ENCODE results near the gene NFYC.

NFYC gene

GRCh38 chr1:40661678-40662077 is 29.8 kb upstream of the NFYC start:
- DNase-seq (ENCODE audit: low spot score) = no peak
- TF ChIP-seq, protein P1, sequence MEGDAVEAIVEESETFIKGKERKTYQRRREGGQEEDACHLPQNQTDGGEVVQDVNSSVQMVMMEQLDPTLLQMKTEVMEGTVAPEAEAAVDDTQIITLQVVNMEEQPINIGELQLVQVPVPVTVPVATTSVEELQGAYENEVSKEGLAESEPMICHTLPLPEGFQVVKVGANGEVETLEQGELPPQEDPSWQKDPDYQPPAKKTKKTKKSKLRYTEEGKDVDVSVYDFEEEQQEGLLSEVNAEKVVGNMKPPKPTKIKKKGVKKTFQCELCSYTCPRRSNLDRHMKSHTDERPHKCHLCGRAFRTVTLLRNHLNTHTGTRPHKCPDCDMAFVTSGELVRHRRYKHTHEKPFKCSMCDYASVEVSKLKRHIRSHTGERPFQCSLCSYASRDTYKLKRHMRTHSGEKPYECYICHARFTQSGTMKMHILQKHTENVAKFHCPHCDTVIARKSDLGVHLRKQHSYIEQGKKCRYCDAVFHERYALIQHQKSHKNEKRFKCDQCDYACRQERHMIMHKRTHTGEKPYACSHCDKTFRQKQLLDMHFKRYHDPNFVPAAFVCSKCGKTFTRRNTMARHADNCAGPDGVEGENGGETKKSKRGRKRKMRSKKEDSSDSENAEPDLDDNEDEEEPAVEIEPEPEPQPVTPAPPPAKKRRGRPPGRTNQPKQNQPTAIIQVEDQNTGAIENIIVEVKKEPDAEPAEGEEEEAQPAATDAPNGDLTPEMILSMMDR (IDR thresholded peaks at IDR 0.05; ENCODE audit: extremely low read depth, missing control alignments) = no peak

GRCh38 chr1:40662151-40662550 is 29.4 kb upstream of the NFYC start:
- TF ChIP-seq, protein P1 (IDR thresholded peaks at IDR 0.05; ENCODE audit: extremely low read depth, missing control alignments) = no peak
- no peak for DNase-seq (ENCODE audit: low spot score)

GRCh38 chr1:40662864-40663263 is 28.6 kb upstream of the NFYC start:
- TF ChIP-seq, protein P1 (IDR thresholded peaks at IDR 0.05; ENCODE audit: extremely low read depth, missing control alignments) = no peak
- DNase-seq (ENCODE audit: low spot score) = peak; percentile 13

GRCh38 chr1:40663324-40664166 is 28.0 kb upstream of the NFYC start:
- TF ChIP-seq, protein P1 (IDR thresholded peaks at IDR 0.05; ENCODE audit: extremely low read depth, missing control alignments) = no peak

DNA sequence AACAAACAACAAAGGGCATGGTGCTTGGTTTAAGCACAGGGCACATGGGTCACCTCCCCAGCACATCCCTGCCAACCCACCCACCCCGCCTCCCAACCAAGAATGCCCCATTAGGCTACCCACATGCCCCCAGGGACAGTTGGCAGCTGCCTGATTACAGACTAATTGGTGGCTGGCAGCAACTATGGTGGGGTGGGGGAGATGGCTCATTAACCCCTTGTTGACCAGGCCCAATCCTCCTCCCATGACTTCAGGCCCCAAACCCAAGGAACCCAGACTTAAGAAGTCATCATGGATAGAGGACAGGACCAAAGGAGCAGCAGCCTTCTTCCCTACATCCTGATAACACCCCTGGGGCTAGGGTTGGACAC is 27.4 kb upstream of the NFYC start:
- TF ChIP-seq, protein P1 (IDR thresholded peaks at IDR 0.05; ENCODE audit: extremely low read depth, missing control alignments) = no peak
- DNase-seq (ENCODE audit: low spot score) = no peak

More at GRCh38 chr1:40663324-40664166, 28.0 kb upstream of the NFYC start:
- DNase-seq (ENCODE audit: low spot score) = no peak

DNA sequence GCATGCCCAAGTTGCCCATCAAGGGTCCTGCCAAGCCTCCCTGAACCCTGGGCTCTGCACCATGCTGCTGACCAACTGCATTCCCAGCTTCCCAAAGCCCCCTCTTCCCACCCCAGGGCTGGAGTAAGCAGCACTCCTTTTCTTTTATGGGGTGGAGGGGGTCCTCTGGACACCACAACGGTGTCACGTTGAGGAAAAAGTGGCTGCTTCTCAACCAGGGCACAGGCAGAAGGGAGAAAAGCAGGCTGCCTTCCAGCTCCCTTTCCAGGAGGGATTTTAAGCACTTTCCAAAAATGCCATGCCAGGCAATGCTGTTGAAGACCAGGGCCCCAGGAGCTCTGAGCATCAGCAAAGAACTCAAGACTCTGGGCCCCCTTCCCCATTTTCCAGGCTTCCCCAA is 26.7 kb upstream of the NFYC start:
- no peak for DNase-seq (ENCODE audit: low spot score)
- TF ChIP-seq, protein P1 (IDR thresholded peaks at IDR 0.05; ENCODE audit: extremely low read depth, missing control alignments) = no peak

- DNase-seq (ENCODE audit: low spot score) = peak; percentile 98
- TF ChIP-seq, protein P1 (IDR thresholded peaks at IDR 0.05; ENCODE audit: extremely low read depth, missing control alignments) = no peak
These were observed 26.0 kb upstream of the NFYC start, which contains the start of gene RIMS3 for GRCh38 chr1:40665335-40666171. Gene RIMS3, minus strand, starts transcription at chr1:40665682. Its CDS starts 23,757 bp downstream, at chr1:40641925.

All from GM20000 (cell line).